SK-N-SH (cell line): Measurements from ENCODE around the gene DACH1.

Source experiments
- GATA2 ChIP-seq: sonication (generic); formaldehyde crosslinking; IDR thresholded peaks from 2 replicates; pipeline ENCODE4 v1.5.0; 2020; ENCODE audit warnings: mild to moderate bottlenecking, missing genetic modification reagents
- TF ChIP-seq, protein P1 (sequence below): fragments of 200-600 bp; sonication (generic); IDR thresholded peaks from 2 replicates; pipeline ENCODE4 v1.6.1; 2017; ENCODE audit warnings: antibody characterized with exemption, mild to moderate bottlenecking, moderate library complexity

DNA sequence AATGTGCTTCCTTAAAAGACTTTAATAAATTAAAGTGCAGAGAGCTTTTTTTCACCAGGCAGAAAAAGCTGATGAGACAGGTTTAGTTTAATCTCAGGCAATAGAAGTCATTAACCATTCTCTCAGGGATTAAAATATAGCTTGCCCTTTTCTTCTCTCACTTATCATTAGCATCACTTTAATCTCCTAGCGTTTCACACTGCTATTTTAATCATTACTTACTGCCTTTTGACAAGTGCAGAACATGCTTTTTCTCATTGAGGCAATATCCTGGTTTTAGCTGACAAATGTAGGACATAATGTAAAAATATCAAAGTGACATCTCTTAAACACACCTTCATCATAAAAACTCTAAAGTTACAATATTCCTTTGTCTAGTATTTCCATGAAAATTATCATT lies 94.6 kb downstream of the DACH1 start:
- TF ChIP-seq, protein P1, sequence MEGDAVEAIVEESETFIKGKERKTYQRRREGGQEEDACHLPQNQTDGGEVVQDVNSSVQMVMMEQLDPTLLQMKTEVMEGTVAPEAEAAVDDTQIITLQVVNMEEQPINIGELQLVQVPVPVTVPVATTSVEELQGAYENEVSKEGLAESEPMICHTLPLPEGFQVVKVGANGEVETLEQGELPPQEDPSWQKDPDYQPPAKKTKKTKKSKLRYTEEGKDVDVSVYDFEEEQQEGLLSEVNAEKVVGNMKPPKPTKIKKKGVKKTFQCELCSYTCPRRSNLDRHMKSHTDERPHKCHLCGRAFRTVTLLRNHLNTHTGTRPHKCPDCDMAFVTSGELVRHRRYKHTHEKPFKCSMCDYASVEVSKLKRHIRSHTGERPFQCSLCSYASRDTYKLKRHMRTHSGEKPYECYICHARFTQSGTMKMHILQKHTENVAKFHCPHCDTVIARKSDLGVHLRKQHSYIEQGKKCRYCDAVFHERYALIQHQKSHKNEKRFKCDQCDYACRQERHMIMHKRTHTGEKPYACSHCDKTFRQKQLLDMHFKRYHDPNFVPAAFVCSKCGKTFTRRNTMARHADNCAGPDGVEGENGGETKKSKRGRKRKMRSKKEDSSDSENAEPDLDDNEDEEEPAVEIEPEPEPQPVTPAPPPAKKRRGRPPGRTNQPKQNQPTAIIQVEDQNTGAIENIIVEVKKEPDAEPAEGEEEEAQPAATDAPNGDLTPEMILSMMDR = no peak
- no peak for TF ChIP-seq GATA2
